H1 (cell line): ENCODE data around the gene CPNE4. TPM values are rescaled to one million over a fixed set of nuclear protein-coding genes. Genes with fewer than 3 reads are reported as not detected.

Experiments used
- CBX8 ChIP-seq: fragments of 300-800, 300-1000 bp; sonication (generic); IDR thresholded peaks from 2 replicates; pipeline ENCODE4 v1.7.1; 2016; ENCODE audit warnings: low read depth, low read length, borderline replicate concordance
- CHD7 ChIP-seq: fragments of 300-600 bp; sonication (generic); IDR thresholded peaks from 2 replicates; pipeline ENCODE4 v1.7.1; 2012; ENCODE audit warnings: low read length, moderate library complexity, mild to moderate bottlenecking, inconsistent platforms; ENCODE audit not compliant: insufficient replicate concordance
- CTBP2 ChIP-seq: IDR thresholded peaks from 2 replicates; pipeline ENCODE4 v1.7.0; 2011; ENCODE audit warnings: borderline replicate concordance, mild to moderate bottlenecking, moderate library complexity, mixed read lengths, low read length; ENCODE audit not compliant: insufficient read depth, insufficient read length
- HDAC2 ChIP-seq, 2 experiments: fragments of 300-600 bp in 1 of 2; sonication (generic) in 1 of 2; IDR thresholded peaks; 2 replicates each; pipeline ENCODE4 v1.6.1; 2011 to 2012; ENCODE audit warnings: low read depth in 2 of 2, low read length in 2 of 2, mild to moderate bottlenecking in 2 of 2, moderate library complexity in 2 of 2, borderline replicate concordance in 1 of 2, inconsistent platforms in 1 of 2
- HDAC6 ChIP-seq: IDR thresholded peaks from one replicate; pipeline ENCODE4 v1.7.1; 2012; ENCODE audit warnings: low read depth, mild to moderate bottlenecking, inconsistent platforms, low read length, moderate library complexity
- JUND ChIP-seq: IDR thresholded peaks from 2 replicates; pipeline ENCODE4 v1.6.1; 2011; ENCODE audit warnings: mild to moderate bottlenecking, improper control_type of control experiment, low read length
- KDM4A ChIP-seq: IDR thresholded peaks from one replicate; pipeline ENCODE4 v1.7.1; 2012; ENCODE audit warnings: low read depth, mild to moderate bottlenecking, moderate library complexity, low read length, inconsistent platforms; ENCODE audit not compliant: severe bottlenecking
- NANOG ChIP-seq: IDR thresholded peaks from 2 replicates; pipeline ENCODE4 v1.6.1; 2011; ENCODE audit warnings: low read length, low read depth, mild to moderate bottlenecking, inconsistent platforms; ENCODE audit not compliant: insufficient read depth, poor library complexity, severe bottlenecking
- RFX5 ChIP-seq: IDR thresholded peaks from 2 replicates; pipeline ENCODE4 v1.6.1; 2011; ENCODE audit warnings: low read depth, low read length, improper control_type of control experiment, borderline replicate concordance
- RXRA ChIP-seq: IDR thresholded peaks from 2 replicates; pipeline ENCODE4 v1.6.1; 2011; ENCODE audit warnings: low read depth, mild to moderate bottlenecking, low read length, moderate library complexity; ENCODE audit not compliant: insufficient read depth
- SUZ12 ChIP-seq: fragments of 200-600 bp; sonication (generic); IDR thresholded peaks from 2 replicates; pipeline ENCODE4 v1.6.1; 2012; ENCODE audit warnings: mild to moderate bottlenecking, inconsistent platforms, low read length, moderate library complexity, mixed read lengths
- polyA plus RNA-seq, 7 experiments: library from polyadenylated mRNA; depleted of rRNA in 3 of 7; stranded (reverse) in 5 of 7; unstranded in 2 of 7; fragments of >200 nt in 5 of 7; fragments of 200-250 nt in 2 of 7; gene quantifications; 1 replicate in 5 of 7; 2 replicates in 1 of 7; 4 replicates in 1 of 7; pipeline versions ENCODE4 v1.2.1 to v1.2.3, GENCODE V29; 2011 to 2013; ENCODE audit warnings: missing spikeins in 2 of 7, mixed read lengths in 2 of 7
- total RNA-seq: library from RNA; stranded (reverse); fragmentation: NEBNext Ultra II Directional; extraction: Animal tissue kit (Norgen Biotek cat#: 25700); gene quantifications from 2 replicates; pipeline ENCODE4 v1.2.1, GENCODE V29; 2021

The CPNE4 gene
- total and polyA plus RNA-seq, 2 of the 8 experiments (the other 6 are each of a cell fraction or from before 2014, with no cell fraction given) = 0.82 to 3.8 TPM

- no peak for TF ChIP-seq CHD7
- no peak for TF ChIP-seq CBX8
- TF ChIP-seq HDAC6 = no peak
- TF ChIP-seq CTBP2 = no peak
- no peak for TF ChIP-seq HDAC2 (IDR thresholded peaks at IDR 0.05; ENCODE audit: borderline replicate concordance in 1 of 2, low read depth in 2 of 2, low read length in 2 of 2)
- TF ChIP-seq JUND = no peak
- TF ChIP-seq NANOG = no peak
- no peak for TF ChIP-seq RFX5
- no peak for TF ChIP-seq RXRA
- no peak for TF ChIP-seq KDM4A
- TF ChIP-seq SUZ12 = no peak
Measured at GRCh38 chr3:131995891-131996290, 38.9 kb downstream of the CPNE4 start (continued).
